WTC11 (cell line): ENCODE measurements around the gene CHMP1A. TPM values are rescaled to one million over a fixed set of nuclear protein-coding genes. Genes with fewer than 3 reads are reported as not detected.

Experiments used
- ATAC-seq: fragments of 200-7000 bp; cut with Tn5 transposase; 2 replicates; pipeline ENCODE4 v1.10.0; 2021; ENCODE audit warnings: mild to moderate bottlenecking, moderate library complexity
- CTCF ChIA-PET: fragments of 300-600 bp; sonication (Branson Sonifier 250); formaldehyde crosslinking; loops from one replicate; lab custom pipeline; 2021; ENCODE audit warnings: antibody characterized with exemption; lab: Charles Lee
- POLR2A ChIA-PET: fragments of 350-600 bp; sonication (Branson Sonifier 250); formaldehyde crosslinking; loops from one replicate; lab custom pipeline; 2021; ENCODE audit warnings: antibody characterized with exemption; lab: Charles Lee
- DNase-seq: peaks from one replicate; pipeline ENCODE4 v3.0.0; 2021; ENCODE audit warnings: low spot score
- H3K27ac Mint-ChIP-seq: 2 replicates; pipeline ENCODE4 v1.8.0; 2021; ENCODE audit warnings: mixed read lengths
- H3K27me3 Mint-ChIP-seq: 2 replicates; pipeline ENCODE4 v1.8.0; 2021; ENCODE audit warnings: low read depth, mild to moderate bottlenecking, moderate library complexity, mixed read lengths
- H3K36me3 Mint-ChIP-seq: 2 replicates; pipeline ENCODE4 v1.8.0; 2021; ENCODE audit warnings: mixed read lengths
- H3K4me1 Mint-ChIP-seq: 2 replicates; pipeline ENCODE4 v1.8.0; 2022; ENCODE audit warnings: mixed read lengths
- H3K4me3 Mint-ChIP-seq: 2 replicates; pipeline ENCODE4 v1.8.0; 2021; ENCODE audit warnings: mild to moderate bottlenecking, moderate library complexity, mixed read lengths
- H3K9me3 Mint-ChIP-seq: 2 replicates; pipeline ENCODE4 v1.8.0; 2021; ENCODE audit warnings: mixed read lengths
- ATF1 ChIP-seq: sonication (generic); formaldehyde crosslinking; IDR thresholded peaks from 2 replicates; pipeline ENCODE4 v1.8.1; 2023; ENCODE audit warnings: mild to moderate bottlenecking, moderate library complexity, missing genetic modification reagents
- CREM ChIP-seq: sonication (generic); formaldehyde crosslinking; IDR thresholded peaks from 2 replicates; pipeline ENCODE4 v1.8.1; 2022; ENCODE audit warnings: mild to moderate bottlenecking, missing genetic modification reagents, moderate library complexity
- ERG ChIP-seq: fragments of 250-450 bp; sonication (Bioruptor Pico); IDR thresholded peaks from 2 replicates; pipeline ENCODE4 v1.8.0; 2021; ENCODE audit warnings: mild to moderate bottlenecking
- GRHL2 ChIP-seq: fragments of 250-450 bp; sonication (Bioruptor Pico); IDR thresholded peaks from 2 replicates; pipeline ENCODE4 v1.8.0; 2022; ENCODE audit warnings: mild to moderate bottlenecking, moderate library complexity; ENCODE audit not compliant: insufficient replicate concordance, severe bottlenecking
- GTF2I ChIP-seq: fragments of 250-450 bp; sonication (Bioruptor Pico); conservative IDR thresholded peaks from 2 replicates; pipeline ENCODE4 v1.4.0; 2021; ENCODE audit warnings: mild to moderate bottlenecking
- HMGA2 ChIP-seq: fragments of 250-450 bp; sonication (Bioruptor Pico); IDR thresholded peaks from 2 replicates; pipeline ENCODE4 v1.4.0; 2021; ENCODE audit warnings: mild to moderate bottlenecking, moderate library complexity
- IRF2 ChIP-seq: sonication (generic); formaldehyde crosslinking; IDR thresholded peaks from 2 replicates; pipeline ENCODE4 v1.8.0; 2022; ENCODE audit warnings: low read depth, missing genetic modification reagents, borderline replicate concordance
- ZMAT4 ChIP-seq: fragments of 250-450 bp; sonication (Bioruptor Pico); IDR thresholded peaks from 2 replicates; pipeline ENCODE4 v1.9.0; 2021; ENCODE audit warnings: mild to moderate bottlenecking
- ZNF219 ChIP-seq: sonication (generic); formaldehyde crosslinking; IDR thresholded peaks from 2 replicates; pipeline ENCODE4 v1.8.0; 2023; ENCODE audit warnings: missing genetic modification reagents, mild to moderate bottlenecking, borderline replicate concordance
- total RNA-seq: library from RNA; stranded (reverse); gene quantifications from 3 replicates; pipeline ENCODE4 v1.2.3, GENCODE V29; 2021
- TF ChIP-seq, protein P1 (sequence below): sonication (generic); formaldehyde crosslinking; IDR thresholded peaks from 2 replicates; pipeline ENCODE4 v1.8.0; 2022; ENCODE audit warnings: missing genetic modification reagents
- TF ChIP-seq, protein P2 (sequence below): sonication (generic); formaldehyde crosslinking; conservative IDR thresholded peaks from 2 replicates; pipeline ENCODE4 v1.8.1; 2023; ENCODE audit warnings: mild to moderate bottlenecking, low read depth, missing genetic modification reagents, moderate library complexity
- TF ChIP-seq, protein P3 (sequence below): sonication (generic); formaldehyde crosslinking; IDR thresholded peaks from 2 replicates; pipeline ENCODE4 v1.8.0; 2022; ENCODE audit warnings: mild to moderate bottlenecking, missing genetic modification reagents

CHMP1A gene
- total RNA-seq, 1 experiment from 2014 or later = 76.0 TPM

DNA sequence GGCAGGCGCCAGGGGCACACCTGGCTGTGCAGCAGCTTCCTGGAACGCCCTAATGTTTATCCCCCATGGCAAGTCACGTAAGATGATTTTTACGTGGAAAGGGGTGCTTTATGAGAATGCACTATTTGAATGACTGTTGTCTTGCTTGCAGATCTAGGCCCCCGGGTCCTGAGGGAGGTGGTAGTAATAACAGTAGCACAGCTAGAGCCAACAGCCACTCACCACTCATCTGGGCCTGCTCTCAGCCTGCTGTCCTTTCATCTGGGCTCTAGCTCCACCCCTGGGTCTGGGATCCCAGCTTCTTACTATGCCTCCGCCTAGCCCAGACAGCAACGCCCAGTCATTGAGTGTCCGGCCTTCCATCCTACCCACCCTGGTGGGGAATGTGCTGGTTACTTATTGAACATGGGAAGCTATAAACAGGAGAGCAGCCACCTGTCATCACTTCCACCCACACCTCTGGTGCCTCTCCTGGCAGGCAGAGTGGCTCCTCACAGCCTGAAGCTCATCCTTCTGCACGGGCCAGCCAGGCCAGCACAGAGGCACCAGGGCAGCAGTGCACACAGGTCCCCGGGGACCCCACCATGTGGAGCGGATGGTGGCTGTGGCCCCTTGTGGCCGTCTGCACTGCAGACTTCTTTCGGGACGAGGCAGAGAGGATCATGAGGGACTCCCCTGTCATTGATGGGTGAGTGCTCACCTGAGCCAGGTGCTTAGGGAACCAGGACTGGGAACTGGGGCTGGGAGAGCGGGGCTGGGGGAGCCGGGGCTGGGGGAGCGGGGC, 27.5 kb downstream of the CHMP1A start:
- no peak for ATAC-seq
- no peak overlapping the region for H3K4me3 Mint-ChIP-seq
- peaks cover 3% of the 10 kb centered on the region; the same call in 1 of the 2 replicates for H3K9me3 Mint-ChIP-seq
- POLR2A ChIA-PET = no interaction called here
- TF ChIP-seq GRHL2 (CRISPR knock-in tag) (no peak), ATF1 (CRISPR knock-in tag) (no peak)
- TF ChIP-seq, all 79 proteins: peak for 0
- H3K4me1 Mint-ChIP-seq = peaks cover 4% of the 10 kb centered on the region
- H3K27ac Mint-ChIP-seq = no peak overlapping the region; the same call in 1 of the 2 replicates
- H3K27me3 Mint-ChIP-seq = peaks cover 10% of the 10 kb centered on the region
- DNase-seq = no peak
- no peaks in the 10 kb centered on the region for H3K36me3 Mint-ChIP-seq
- CTCF ChIA-PET = interaction anchor here (0.9 to 5.8 kb wide), 4 partner anchors 11 to 16 kb away, joined by 3 to 30 read pairs (median 4); no protein-coding TSS in a partner anchor

- POLR2A ChIA-PET = no interaction called here
- TF ChIP-seq ZMAT4 (CRISPR knock-in tag) = no peak
- TF ChIP-seq IRF2 (CRISPR knock-in tag) = no peak
- no peak for TF ChIP-seq CREM
- TF ChIP-seq, protein P1, sequence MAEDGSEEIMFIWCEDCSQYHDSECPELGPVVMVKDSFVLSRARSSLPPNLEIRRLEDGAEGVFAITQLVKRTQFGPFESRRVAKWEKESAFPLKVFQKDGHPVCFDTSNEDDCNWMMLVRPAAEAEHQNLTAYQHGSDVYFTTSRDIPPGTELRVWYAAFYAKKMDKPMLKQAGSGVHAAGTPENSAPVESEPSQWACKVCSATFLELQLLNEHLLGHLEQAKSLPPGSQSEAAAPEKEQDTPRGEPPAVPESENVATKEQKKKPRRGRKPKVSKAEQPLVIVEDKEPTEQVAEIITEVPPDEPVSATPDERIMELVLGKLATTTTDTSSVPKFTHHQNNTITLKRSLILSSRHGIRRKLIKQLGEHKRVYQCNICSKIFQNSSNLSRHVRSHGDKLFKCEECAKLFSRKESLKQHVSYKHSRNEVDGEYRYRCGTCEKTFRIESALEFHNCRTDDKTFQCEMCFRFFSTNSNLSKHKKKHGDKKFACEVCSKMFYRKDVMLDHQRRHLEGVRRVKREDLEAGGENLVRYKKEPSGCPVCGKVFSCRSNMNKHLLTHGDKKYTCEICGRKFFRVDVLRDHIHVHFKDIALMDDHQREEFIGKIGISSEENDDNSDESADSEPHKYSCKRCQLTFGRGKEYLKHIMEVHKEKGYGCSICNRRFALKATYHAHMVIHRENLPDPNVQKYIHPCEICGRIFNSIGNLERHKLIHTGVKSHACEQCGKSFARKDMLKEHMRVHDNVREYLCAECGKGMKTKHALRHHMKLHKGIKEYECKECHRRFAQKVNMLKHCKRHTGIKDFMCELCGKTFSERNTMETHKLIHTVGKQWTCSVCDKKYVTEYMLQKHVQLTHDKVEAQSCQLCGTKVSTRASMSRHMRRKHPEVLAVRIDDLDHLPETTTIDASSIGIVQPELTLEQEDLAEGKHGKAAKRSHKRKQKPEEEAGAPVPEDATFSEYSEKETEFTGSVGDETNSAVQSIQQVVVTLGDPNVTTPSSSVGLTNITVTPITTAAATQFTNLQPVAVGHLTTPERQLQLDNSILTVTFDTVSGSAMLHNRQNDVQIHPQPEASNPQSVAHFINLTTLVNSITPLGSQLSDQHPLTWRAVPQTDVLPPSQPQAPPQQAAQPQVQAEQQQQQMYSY = no peak
- no peak for TF ChIP-seq ZNF219
- TF ChIP-seq GTF2I (CRISPR knock-in tag) = no peak
- no peak for TF ChIP-seq HMGA2 (CRISPR knock-in tag)
- TF ChIP-seq, protein P2, sequence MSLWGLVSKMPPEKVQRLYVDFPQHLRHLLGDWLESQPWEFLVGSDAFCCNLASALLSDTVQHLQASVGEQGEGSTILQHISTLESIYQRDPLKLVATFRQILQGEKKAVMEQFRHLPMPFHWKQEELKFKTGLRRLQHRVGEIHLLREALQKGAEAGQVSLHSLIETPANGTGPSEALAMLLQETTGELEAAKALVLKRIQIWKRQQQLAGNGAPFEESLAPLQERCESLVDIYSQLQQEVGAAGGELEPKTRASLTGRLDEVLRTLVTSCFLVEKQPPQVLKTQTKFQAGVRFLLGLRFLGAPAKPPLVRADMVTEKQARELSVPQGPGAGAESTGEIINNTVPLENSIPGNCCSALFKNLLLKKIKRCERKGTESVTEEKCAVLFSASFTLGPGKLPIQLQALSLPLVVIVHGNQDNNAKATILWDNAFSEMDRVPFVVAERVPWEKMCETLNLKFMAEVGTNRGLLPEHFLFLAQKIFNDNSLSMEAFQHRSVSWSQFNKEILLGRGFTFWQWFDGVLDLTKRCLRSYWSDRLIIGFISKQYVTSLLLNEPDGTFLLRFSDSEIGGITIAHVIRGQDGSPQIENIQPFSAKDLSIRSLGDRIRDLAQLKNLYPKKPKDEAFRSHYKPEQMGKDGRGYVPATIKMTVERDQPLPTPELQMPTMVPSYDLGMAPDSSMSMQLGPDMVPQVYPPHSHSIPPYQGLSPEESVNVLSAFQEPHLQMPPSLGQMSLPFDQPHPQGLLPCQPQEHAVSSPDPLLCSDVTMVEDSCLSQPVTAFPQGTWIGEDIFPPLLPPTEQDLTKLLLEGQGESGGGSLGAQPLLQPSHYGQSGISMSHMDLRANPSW (CRISPR knock-in tag) = no peak
- TF ChIP-seq, protein P3, sequence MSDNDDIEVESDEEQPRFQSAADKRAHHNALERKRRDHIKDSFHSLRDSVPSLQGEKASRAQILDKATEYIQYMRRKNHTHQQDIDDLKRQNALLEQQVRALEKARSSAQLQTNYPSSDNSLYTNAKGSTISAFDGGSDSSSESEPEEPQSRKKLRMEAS (CRISPR knock-in tag) = no peak
- no peak for TF ChIP-seq ERG (CRISPR knock-in tag)
- ATAC-seq (no peak), DNase-seq (no peak)
- H3K36me3 Mint-ChIP-seq = no peaks in the 10 kb centered on the region
- no peak overlapping the region for H3K4me3 Mint-ChIP-seq
- peaks cover 1% of the 10 kb centered on the region; the same call in 1 of the 2 replicates for H3K9me3 Mint-ChIP-seq
- H3K4me1 Mint-ChIP-seq = peaks cover 20% of the 10 kb centered on the region
- peaks cover 9% of the 10 kb centered on the region; the same call in 1 of the 2 replicates for H3K27me3 Mint-ChIP-seq
- CTCF ChIA-PET = interaction anchor here (2.2 to 3.6 kb wide), 2 partner anchors 10 to 16 kb away, joined by 13 to 14 read pairs; no protein-coding TSS in a partner anchor
- no peak overlapping the region; the same call in 1 of the 2 replicates for H3K27ac Mint-ChIP-seq
Measured at GRCh38 chr16:89624777-89625761, 32.4 kb downstream of the CHMP1A start.
